Erythroblast (primary cell): Measurements from ENCODE around the gene ATXN10.
"Not testable (repeated sequence)": the region's sequence is repeated elsewhere in the genome, so short reads cannot be mapped to it uniquely, and the experiment has no call there.

Source experiments
- DNase-seq, 2 experiments: peaks; one replicate each; lab custom pipeline; 2025; lab: John Stamatoyannopoulos, UW
- GATA1 ChIP-seq: IDR thresholded peaks from 2 replicates; pipeline ENCODE4 v1.6.1; 2011; ENCODE audit warnings: low read depth, mild to moderate bottlenecking, control low read depth, low read length, moderate library complexity
- POLR2A ChIP-seq: IDR thresholded peaks from 2 replicates; pipeline ENCODE4 v1.6.1; 2011; ENCODE audit warnings: mild to moderate bottlenecking, low read length

ATXN10 gene

DNA sequence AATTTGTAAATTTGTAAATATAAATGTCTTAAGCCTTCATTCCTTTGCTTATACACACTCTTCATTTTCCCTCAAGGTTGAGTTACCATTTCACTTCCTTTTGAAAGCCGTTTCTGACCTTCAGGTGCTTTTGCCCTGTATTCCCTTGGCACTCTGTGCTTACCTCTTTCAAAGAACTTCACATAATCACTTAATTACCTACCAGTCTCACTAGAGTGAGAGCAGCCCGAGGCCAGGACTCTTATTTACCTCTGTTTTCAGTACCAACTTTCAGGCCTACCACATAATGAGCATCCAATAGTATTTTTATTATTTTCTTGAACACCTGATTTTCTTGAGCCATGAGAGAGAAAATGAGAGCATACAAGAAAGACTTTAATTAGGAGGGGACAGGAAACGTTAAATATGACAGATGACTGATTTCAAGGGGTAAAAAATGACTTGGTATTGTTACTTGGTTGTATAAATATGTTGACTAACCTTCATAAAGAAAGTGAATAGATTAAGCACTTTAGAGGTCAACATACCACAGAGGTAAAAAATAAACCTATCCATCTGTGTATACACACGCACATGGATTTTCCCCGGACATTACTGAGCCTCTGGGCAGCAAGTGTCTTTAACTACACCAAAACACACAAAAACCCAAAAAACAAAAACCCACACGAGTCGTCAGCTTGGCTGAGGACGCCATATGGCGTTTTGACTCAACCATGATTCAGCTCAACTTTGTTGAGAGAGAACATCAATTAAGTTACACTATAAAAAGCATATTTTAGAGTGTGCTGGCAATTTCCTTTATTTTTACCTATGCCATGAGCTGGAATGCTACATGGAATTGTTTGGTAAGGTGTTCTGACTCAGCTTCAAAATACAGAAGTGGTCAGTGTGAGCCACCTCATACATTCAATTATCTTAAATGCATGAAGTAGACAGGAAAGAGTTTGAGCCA lies 7.6 kb downstream of the ATXN10 start:
- no peak for DNase-seq
- TF ChIP-seq POLR2A = no peak
- no peak for TF ChIP-seq GATA1

DNA sequence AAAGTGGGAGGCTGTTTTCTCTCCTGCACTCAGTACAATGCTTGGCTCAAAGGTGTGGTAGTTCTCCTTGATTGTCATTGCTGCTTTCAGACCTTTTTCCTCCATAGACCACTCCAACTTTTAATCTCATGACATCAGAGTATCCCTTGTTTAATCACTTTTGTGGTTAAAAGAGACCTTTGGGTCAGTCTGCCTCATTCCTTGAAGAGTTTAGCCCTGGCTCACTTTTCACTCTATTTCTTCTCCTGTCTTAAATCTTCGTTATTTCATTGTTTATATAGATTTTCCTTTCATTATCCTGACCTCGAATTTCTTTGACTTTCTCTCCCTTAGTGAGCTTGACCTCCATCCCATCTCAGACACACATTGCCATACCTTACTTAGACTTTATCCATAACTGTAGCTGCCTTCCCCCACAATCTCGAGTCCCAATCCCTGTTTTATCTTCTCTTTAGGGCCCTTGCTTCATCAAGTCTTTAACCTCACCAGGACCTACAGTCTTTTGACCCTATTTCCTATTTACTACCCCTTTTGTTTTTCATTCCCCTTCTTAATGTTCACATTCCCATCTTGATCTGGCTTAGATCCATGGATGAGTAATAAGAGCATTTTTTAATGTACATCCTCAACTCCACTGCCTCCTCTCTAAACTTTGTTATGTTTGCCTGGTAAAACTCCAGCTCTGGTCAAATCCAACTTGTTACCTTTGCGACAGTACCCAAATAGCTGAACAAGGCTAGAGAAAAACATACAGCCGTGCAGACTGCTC lies 9.5 kb downstream of the ATXN10 start:
- no peak for DNase-seq
- TF ChIP-seq POLR2A (no peak), GATA1 (no peak)

DNA sequence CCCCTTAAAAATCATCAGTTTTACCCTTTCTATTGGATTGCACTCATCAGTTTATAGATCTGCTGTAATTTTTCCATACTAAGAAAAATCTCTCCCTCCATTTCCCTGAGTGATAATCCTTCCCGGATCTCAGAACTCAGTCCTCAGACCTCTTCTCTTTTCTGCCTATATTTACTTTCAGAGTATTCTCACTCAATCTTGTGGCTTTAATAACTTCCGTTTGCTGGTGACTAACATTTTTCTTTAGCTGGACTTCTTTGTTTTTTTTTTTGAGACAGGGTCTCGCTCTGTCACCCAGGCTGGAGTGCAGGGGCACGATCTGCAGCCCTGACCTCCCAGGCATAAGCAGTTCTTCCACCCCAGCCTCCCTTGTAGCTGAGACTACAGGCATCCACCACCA lies 10.4 kb downstream of the ATXN10 start:
- DNase-seq = no peak
- no peak for TF ChIP-seq POLR2A
- no peak for TF ChIP-seq GATA1

DNA sequence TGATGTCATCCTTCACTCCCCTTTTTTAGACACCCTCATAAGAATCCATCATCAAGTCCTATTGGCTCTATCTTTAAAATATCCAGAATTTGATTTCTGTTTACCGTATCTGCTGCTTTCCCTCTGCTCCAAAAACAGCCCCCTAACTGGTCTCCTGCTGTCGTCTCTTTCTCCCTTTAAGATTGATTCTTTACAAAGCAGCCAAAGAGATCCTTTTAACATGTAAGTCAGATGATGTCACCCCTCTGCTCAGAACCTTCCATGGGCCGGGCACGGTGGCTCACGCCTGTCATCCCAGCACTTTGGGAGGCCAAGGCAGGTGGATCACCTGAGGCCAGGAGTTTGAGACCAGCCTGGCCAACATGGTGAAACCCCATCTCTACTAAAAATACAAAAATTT lies 11.1 kb downstream of the ATXN10 start:
- not testable (repeated sequence) for DNase-seq

DNA sequence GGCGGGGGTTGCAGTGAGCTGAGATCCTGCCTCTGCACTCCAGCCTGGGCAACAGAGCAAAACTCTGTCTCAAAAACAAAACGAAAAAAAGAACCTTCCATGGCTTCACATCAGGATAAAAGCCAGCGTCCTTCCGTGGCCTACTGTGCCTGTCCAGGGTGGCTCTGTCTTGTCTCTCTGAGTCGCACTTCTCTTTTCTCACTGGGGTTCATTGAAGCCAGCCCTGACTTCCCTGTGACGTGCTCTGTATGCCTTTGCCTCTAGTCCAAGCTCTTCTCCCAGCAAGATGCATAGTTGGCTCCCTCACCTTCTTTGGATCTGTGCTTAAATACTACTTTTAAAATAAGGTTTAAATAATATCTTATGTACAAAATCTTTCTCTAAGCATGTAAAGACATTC lies 11.6 kb downstream of the ATXN10 start:
- TF ChIP-seq GATA1 (no peak), POLR2A (no peak)
- no peak for DNase-seq

DNA sequence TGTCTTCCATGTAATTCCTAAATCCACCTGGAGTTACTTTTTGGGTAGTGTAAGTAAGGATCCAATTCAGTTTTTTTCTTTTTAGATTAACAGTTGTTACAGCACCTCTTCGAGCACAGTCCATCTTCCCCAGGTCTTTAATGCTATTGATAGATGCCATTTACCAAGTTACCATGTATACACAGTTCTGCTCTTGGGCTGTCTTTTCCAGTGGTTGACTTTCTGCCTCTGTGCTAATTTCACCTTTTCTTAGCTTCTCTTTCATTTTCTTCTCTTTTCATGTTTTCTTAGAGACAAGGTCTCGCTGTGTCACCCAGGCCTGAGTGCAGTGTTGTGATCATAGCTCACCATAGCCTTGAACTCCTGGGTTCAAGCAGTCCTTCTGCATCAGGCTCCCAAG lies 12.0 kb downstream of the ATXN10 start:
- DNase-seq = no peak
- TF ChIP-seq GATA1 = no peak
- TF ChIP-seq POLR2A = no peak

DNA sequence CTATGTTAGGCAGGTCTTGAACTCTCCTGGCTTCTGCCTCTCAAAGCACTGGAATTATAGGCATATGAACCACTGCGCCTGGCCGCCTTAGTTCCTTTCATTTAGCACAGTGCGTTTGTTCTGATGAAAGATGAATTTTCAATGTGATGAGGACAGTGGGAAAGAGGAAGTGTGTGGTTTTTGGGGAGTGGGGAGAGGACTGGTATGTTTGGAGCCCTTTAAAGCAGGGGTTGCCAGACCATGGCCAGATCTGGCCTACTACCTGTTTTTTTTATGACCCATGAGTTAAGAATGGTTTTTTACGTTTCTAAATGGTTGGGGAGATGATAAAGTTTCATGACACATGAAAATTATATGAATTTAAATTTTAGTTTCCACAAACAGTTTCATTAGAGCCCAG lies 12.5 kb downstream of the ATXN10 start:
- DNase-seq = no peak

DNA sequence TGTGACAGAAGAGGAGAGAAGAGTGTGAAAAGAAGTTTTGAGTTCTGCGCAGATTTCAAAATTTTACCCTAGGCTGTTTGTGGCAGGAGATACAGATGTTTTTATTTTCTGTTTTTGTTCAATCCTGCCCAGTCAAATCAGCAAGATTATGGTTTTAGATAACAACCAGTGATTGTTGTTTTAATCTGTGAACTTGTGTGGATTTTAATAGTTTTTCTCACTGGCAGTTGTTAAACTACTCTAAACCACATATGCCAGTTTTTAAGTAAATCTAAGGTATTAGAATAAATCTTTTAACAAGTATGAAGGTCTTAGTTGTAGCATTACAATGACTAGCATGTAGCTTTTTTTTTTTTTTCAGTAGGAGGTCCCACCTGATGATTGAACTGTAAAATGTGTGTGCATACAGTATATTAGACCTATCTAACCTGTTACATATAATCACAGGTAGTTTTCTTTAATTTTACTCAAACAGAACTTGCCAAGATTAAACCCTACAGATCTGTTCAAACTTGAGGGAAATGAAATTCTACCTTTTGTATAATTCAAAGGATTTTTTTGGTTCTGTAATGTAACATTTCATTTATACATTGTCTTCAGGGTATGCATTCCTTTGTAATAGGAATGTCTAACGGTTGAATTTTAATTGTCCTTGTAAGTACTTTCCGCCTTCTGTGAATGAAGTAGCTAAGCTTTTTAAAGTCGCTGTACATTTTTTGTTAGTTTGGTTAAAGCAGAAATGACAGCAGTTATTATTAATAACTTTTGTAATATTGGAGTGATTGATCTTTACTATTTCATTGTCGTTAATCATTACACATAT lies 13.3 kb downstream of the ATXN10 start:
- DNase-seq = no peak
- TF ChIP-seq POLR2A = no peak
- no peak for TF ChIP-seq GATA1

More for the DNA sequence above, 12.5 kb downstream of the ATXN10 start:
- TF ChIP-seq GATA1 (no peak), POLR2A (no peak)

DNA sequence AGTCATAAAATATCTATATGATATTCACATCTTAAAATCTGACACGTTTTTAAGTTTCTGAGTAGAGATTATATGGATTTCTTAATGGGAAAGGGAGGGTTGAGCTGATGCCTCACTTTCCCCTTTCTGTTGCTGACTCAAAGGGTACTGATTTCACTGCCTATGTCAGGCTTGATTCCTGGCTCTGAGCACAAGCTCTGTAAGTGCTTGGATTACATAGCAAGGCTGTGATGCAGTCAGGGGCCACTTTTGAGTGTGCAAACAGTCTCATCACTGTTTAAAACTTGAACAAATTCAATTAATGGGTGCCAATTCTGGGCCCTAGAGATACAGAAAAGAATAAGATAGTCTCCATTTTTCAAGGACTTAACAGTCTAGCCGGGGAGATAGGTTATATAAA lies 14.4 kb downstream of the ATXN10 start:
- TF ChIP-seq POLR2A (no peak), GATA1 (no peak)
- no peak for DNase-seq

DNA sequence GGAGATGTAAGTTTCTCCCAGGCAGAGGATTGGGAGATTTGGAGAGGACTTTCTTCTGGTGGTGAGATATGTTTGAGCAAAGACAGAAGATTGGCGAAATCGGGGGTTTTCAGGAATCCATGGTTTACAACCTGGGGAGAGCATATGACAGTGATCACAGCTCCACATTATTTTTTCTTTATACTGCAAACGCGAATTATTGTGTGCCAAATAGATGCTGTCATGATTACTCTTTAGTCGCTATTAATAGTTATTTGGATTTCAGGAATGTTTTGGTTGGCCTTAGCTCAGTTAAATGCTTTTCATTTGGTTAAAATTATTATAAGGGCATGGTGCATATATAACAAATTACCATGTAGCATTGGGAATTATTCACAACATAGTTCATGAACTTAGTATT lies 15.2 kb downstream of the ATXN10 start:
- DNase-seq = no peak

DNA sequence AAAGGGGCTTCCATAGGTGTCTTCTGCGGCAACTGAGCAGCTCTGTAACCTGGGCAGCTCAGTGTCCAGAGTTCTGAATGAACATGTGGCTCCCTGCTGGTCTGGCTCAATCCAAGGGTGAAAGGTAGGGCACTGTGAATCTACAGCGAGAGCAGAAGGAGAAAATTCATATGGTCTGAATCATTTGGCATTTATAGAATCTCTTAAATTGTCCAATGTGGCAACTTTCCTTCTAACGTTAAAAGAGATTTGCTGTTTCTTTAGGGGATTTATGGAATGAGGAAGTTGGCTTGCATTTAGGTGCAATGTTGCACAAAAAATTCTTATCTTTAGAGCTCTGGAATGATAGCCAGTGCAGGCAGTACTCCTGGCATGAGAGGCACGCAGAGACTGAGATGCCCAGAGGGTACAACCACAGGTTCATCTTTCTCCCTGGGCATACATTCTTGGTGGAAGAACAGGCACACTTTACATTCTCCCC lies 17.0 kb downstream of the ATXN10 start:
- DNase-seq = no peak
- TF ChIP-seq GATA1 (no peak), POLR2A (no peak)

More for the DNA sequence above, 15.2 kb downstream of the ATXN10 start:
- TF ChIP-seq POLR2A = no peak
- no peak for TF ChIP-seq GATA1

DNA sequence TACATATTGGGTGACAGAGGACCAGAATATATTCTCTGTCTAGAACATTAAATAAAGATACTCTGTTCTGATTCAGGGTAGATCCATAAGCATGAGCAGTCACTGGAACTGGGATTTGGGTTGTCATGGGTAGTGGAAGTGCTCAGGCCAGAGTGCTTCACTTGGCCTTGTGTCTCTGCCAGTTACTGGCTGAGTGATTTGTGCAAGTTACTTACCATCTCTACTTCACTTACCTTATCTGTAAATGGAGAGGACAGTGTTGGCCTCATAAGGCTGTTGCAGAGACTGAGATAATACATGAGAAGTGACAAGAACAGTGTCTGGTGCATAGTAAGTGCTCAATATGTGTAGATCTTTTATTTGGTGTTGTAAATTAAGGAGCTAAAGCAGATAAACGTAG lies 17.6 kb downstream of the ATXN10 start:
- TF ChIP-seq GATA1 = no peak
- DNase-seq = peak; percentile 59 to 76

DNA sequence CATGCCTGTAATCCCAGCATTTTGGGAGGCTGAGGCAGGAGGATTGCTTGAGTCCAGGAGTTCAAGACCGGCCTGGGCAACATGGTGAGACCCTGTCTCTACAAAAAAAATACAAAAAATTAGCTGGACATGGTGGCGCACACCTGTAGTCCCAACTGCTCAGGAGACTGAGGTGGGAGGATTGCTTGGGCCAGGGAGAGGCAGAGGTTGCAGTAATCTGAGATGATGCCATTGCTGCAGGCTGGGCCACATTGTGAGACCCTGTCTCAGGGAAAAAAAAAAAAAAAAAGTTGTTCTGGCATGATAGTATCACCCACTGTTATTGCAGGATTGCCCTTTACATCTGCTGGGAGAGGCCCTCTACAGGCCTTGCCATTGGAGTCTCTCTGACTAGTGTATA lies 18.4 kb downstream of the ATXN10 start:
- DNase-seq = no peak
- TF ChIP-seq GATA1 (no peak), POLR2A (no peak)

DNA sequence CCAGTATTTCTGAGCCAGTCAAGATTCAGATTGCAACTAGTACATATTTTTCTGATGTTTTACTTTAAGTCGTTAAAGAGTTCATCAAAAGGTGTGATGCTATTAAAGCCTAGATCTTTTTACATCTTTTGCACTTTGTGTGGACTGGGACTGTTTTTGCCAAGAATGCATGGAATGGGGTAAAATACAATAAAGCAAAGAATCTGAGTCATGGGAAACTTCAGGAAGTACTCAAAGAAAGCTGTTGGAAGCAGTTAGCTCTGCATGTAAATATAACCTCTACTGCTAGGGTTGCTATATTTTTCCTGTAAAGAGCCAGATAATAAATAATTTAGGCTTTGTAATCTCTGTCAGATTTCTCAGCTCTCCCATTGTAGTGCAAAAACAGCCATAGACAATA lies 20.9 kb downstream of the ATXN10 start:
- TF ChIP-seq GATA1 (no peak), POLR2A (no peak)
- no peak for DNase-seq
